Measurements from ENCODE around the gene INTS11. TPM values are rescaled to one million over a fixed set of nuclear protein-coding genes. Genes with fewer than 3 reads are reported as not detected.

The INTS11 gene
- total and polyA plus RNA-seq, 2 donors = 45.9 to 134 TPM

GRCh38 chr1:1305300-1306069, 19.0 kb downstream of the INTS11 start:
- DNase-seq (ENCODE audit: extremely low spot score) = peak; percentile 53
- WGBS = 16% methylated on average over 25 of the region's 25 CpGs

GRCh38 chr1:1304331-1305299, 19.8 kb downstream of the INTS11 start:
- no peaks in the 10 kb centered on the region for H3K4me1 ChIP-seq (ENCODE audit: insufficient read depth)
- WGBS = 15% methylated on average over 29 of the region's 29 CpGs
- peak overlapping the region; percentile 79 for H3K4me3 ChIP-seq (ENCODE audit: low read depth, low read length)
- peak overlapping the region; percentile 53 for H3K27ac ChIP-seq (ENCODE audit: low read depth)
- no peaks in the 10 kb centered on the region for H3K36me3 ChIP-seq (ENCODE audit: insufficient read depth)
- DNase-seq (ENCODE audit: extremely low spot score) = peak; percentile 63

More at GRCh38 chr1:1305300-1306069, 19.0 kb downstream of the INTS11 start:
- Histone ChIP-seq H3K27ac (ENCODE audit: low read depth) (peak overlapping the region; percentile 53), H3K4me1 (ENCODE audit: insufficient read depth) (no peaks in the 10 kb centered on the region), H3K4me3 (ENCODE audit: low read depth, low read length) (peak overlapping the region; percentile 79), H3K36me3 (ENCODE audit: insufficient read depth) (no peaks in the 10 kb centered on the region)

GRCh38 chr1:1303736-1304135, 20.7 kb downstream of the INTS11 start:
- 54% methylated on average over 13 of the region's 13 CpGs for WGBS
- Histone ChIP-seq H3K4me3 (ENCODE audit: low read depth, low read length) (no peak overlapping the region), H3K36me3 (ENCODE audit: insufficient read depth) (no peaks in the 10 kb centered on the region), H3K4me1 (ENCODE audit: insufficient read depth) (no peaks in the 10 kb centered on the region), H3K27ac (ENCODE audit: low read depth) (peak overlapping the region; percentile 40)
- DNase-seq (ENCODE audit: extremely low spot score) = no peak

- Histone ChIP-seq H3K27ac (ENCODE audit: low read depth) (peak overlapping the region; percentile 24), H3K36me3 (ENCODE audit: insufficient read depth) (no peaks in the 10 kb centered on the region), H3K4me3 (ENCODE audit: low read depth, low read length) (no peak overlapping the region), H3K4me1 (ENCODE audit: insufficient read depth) (no peaks in the 10 kb centered on the region)
- 74% methylated on average over 31 of the region's 31 CpGs for WGBS
- DNase-seq (ENCODE audit: extremely low spot score) = no peak
Observed at GRCh38 chr1:1302951-1303509, 21.4 kb downstream of the INTS11 start.

GRCh38 chr1:1302006-1302430, 22.4 kb downstream of the INTS11 start:
- no peak overlapping the region for H3K4me3 ChIP-seq (ENCODE audit: low read depth, low read length)
- WGBS = 86% methylated on average over 9 of the region's 9 CpGs
- H3K4me1 ChIP-seq (ENCODE audit: insufficient read depth) = no peaks in the 10 kb centered on the region
- no peak overlapping the region for H3K27ac ChIP-seq (ENCODE audit: low read depth)
- DNase-seq (ENCODE audit: extremely low spot score) = no peak
- H3K36me3 ChIP-seq (ENCODE audit: insufficient read depth) = no peaks in the 10 kb centered on the region

- no peak overlapping the region for H3K27ac ChIP-seq (ENCODE audit: low read depth)
Observed at GRCh38 chr1:1300352-1300739, 24.1 kb downstream of the INTS11 start.

GRCh38 chr1:1299686-1300351, 24.6 kb downstream of the INTS11 start:
- Histone ChIP-seq H3K27ac (ENCODE audit: low read depth) (no peak overlapping the region), H3K4me3 (ENCODE audit: low read depth, low read length) (no peak overlapping the region), H3K4me1 (ENCODE audit: insufficient read depth) (no peaks in the 10 kb centered on the region), H3K36me3 (ENCODE audit: insufficient read depth) (no peaks in the 10 kb centered on the region)
- 87% methylated on average over 22 of the region's 22 CpGs for WGBS
- DNase-seq (ENCODE audit: extremely low spot score) = no peak

More at GRCh38 chr1:1300352-1300739, 24.1 kb downstream of the INTS11 start:
- 89% methylated on average over 12 of the region's 12 CpGs for WGBS
- no peak overlapping the region for H3K4me3 ChIP-seq (ENCODE audit: low read depth, low read length)
- H3K36me3 ChIP-seq (ENCODE audit: insufficient read depth) = no peaks in the 10 kb centered on the region
- no peaks in the 10 kb centered on the region for H3K4me1 ChIP-seq (ENCODE audit: insufficient read depth)
- DNase-seq (ENCODE audit: extremely low spot score) = no peak

- H3K36me3 ChIP-seq (ENCODE audit: insufficient read depth) = no peaks in the 10 kb centered on the region
- H3K27ac ChIP-seq (ENCODE audit: low read depth) = no peak overlapping the region
- H3K4me1 ChIP-seq (ENCODE audit: insufficient read depth) = no peaks in the 10 kb centered on the region
- H3K4me3 ChIP-seq (ENCODE audit: low read depth, low read length) = no peak overlapping the region
- 64% methylated on average over 30 of the region's 30 CpGs for WGBS
- DNase-seq (ENCODE audit: extremely low spot score) = no peak
Observed at GRCh38 chr1:1298861-1299685, 25.4 kb downstream of the INTS11 start.

GRCh38 chr1:1297802-1298424, 26.5 kb downstream of the INTS11 start:
- H3K27ac ChIP-seq (ENCODE audit: low read depth) = no peak overlapping the region
- no peaks in the 10 kb centered on the region for H3K36me3 ChIP-seq (ENCODE audit: insufficient read depth)
- no peak for DNase-seq (ENCODE audit: extremely low spot score)
- WGBS = 91% methylated on average over 31 of the region's 31 CpGs
- no peaks in the 10 kb centered on the region for H3K4me1 ChIP-seq (ENCODE audit: insufficient read depth)
- H3K4me3 ChIP-seq (ENCODE audit: low read depth, low read length) = no peak overlapping the region

GRCh38 chr1:1296070-1297061, 28.1 kb downstream of the INTS11 start:
- H3K4me1 ChIP-seq (ENCODE audit: insufficient read depth) = no peaks in the 10 kb centered on the region
- H3K27ac ChIP-seq (ENCODE audit: low read depth) = no peak overlapping the region
- 90% methylated on average over 62 of the region's 62 CpGs for WGBS
- H3K36me3 ChIP-seq (ENCODE audit: insufficient read depth) = no peaks in the 10 kb centered on the region
- no peak for DNase-seq (ENCODE audit: extremely low spot score)
- H3K4me3 ChIP-seq (ENCODE audit: low read depth, low read length) = no peak overlapping the region

- H3K36me3 ChIP-seq (ENCODE audit: insufficient read depth) = no peaks in the 10 kb centered on the region
- H3K27ac ChIP-seq (ENCODE audit: low read depth) = no peak overlapping the region
- H3K4me3 ChIP-seq (ENCODE audit: low read depth, low read length) = no peak overlapping the region
- no peak for DNase-seq (ENCODE audit: extremely low spot score)
- WGBS = 95% methylated on average over 35 of the region's 35 CpGs
- H3K4me1 ChIP-seq (ENCODE audit: insufficient read depth) = no peaks in the 10 kb centered on the region
Observed at GRCh38 chr1:1295154-1295923, 29.1 kb downstream of the INTS11 start.
